ENCODE results near the gene LDAH. TPM values are rescaled to one million over a fixed set of nuclear protein-coding genes. Genes with fewer than 3 reads are reported as not detected.

LDAH gene
- polyA plus RNA-seq (2011; rRNA removed): 25.5 and 31.4 TPM in 2 replicates
- polyA minus RNA-seq (2011; rRNA and poly(A)+ RNA removed): 27.7 and 37.1 TPM in 2 replicates

- DNase-seq (ENCODE audit: low read depth, low spot score): peak; percentile 76
- no peak for TF ChIP-seq CTCF (IDR thresholded peaks at IDR 0.05; ENCODE audit: low read depth, low read length)
- H3K4me3 ChIP-seq (ENCODE audit: low read depth, low read length): peak within 1 kb of the TSS; percentile 96
- H3K27ac ChIP-seq (ENCODE audit: low read depth, low read length): peak within 1 kb of the TSS; percentile 97
- no peaks in the 10 kb centered on the region; the same call in 1 of the 2 replicates for H3K9me3 ChIP-seq (ENCODE audit: control insufficient read depth, insufficient read depth, low read length)
- H3K27me3 ChIP-seq (ENCODE audit: control insufficient read depth, insufficient read depth, low read length): no peaks in the 10 kb centered on the region
- CTCF ChIA-PET: interaction anchor here (0.9 to 2.7 kb wide), 6 partner anchors 41 to 172 kb away, joined by 3 to 12 read pairs (median 5); partner anchors contain the start of gene HS1BP3
- POLR2A ChIA-PET: interaction anchor here (1.0 kb wide), 1 partner anchor 148 kb away, joined by 6 read pairs; no protein-coding TSS in a partner anchor
Measured at GRCh38 chr2:20822535-20823490, at the start of gene LDAH. Gene LDAH, minus strand, starts transcription at chr2:20823101. Its CDS starts 21,638 bp downstream, at chr2:20801463.

- POLR2A ChIA-PET: no interaction called here
- TF ChIP-seq CTCF (IDR thresholded peaks at IDR 0.05; ENCODE audit: low read depth, low read length): no peak
- CTCF ChIA-PET: interaction anchor here (0.6 kb wide), 1 partner anchor 186 kb away, joined by 3 read pairs; no protein-coding TSS in a partner anchor
- H3K27ac ChIP-seq (ENCODE audit: low read depth, low read length): no peak overlapping the region
- no peak overlapping the region for H3K4me3 ChIP-seq (ENCODE audit: low read depth, low read length)
- DNase-seq (ENCODE audit: low read depth, low spot score): no peak
- no peaks in the 10 kb centered on the region for H3K27me3 ChIP-seq (ENCODE audit: control insufficient read depth, insufficient read depth, low read length)
- H3K9me3 ChIP-seq (ENCODE audit: control insufficient read depth, insufficient read depth, low read length): no peaks in the 10 kb centered on the region
Measured at GRCh38 chr2:20868377-20868776, 45.5 kb upstream of the LDAH start.

GRCh38 chr2:20862850-20863249 lies 39.9 kb upstream of the LDAH start:
- Histone ChIP-seq H3K4me3 (ENCODE audit: low read depth, low read length) (no peak overlapping the region), H3K9me3 (ENCODE audit: control insufficient read depth, insufficient read depth, low read length) (no peaks in the 10 kb centered on the region), H3K27ac (ENCODE audit: low read depth, low read length) (no peak overlapping the region), H3K27me3 (ENCODE audit: control insufficient read depth, insufficient read depth, low read length) (no peaks in the 10 kb centered on the region)
- ChIA-PET POLR2A (no interaction called here), CTCF (interaction anchor here (1.8 kb wide), 1 partner anchor 201 kb away, joined by 5 read pairs; no protein-coding TSS in a partner anchor)
- DNase-seq (ENCODE audit: low read depth, low spot score): no peak
- TF ChIP-seq CTCF (IDR thresholded peaks at IDR 0.05; ENCODE audit: low read depth, low read length): no peak

GRCh38 chr2:20855456-20855855 lies 32.6 kb upstream of the LDAH start:
- ChIA-PET POLR2A (no interaction called here), CTCF (no interaction called here)
- DNase-seq (ENCODE audit: low read depth, low spot score): no peak
- H3K27me3 ChIP-seq (ENCODE audit: control insufficient read depth, insufficient read depth, low read length): no peaks in the 10 kb centered on the region
- no peak for TF ChIP-seq CTCF (IDR thresholded peaks at IDR 0.05; ENCODE audit: low read depth, low read length)
- no peak overlapping the region for H3K27ac ChIP-seq (ENCODE audit: low read depth, low read length)
- H3K4me3 ChIP-seq (ENCODE audit: low read depth, low read length): no peak overlapping the region
- H3K9me3 ChIP-seq (ENCODE audit: control insufficient read depth, insufficient read depth, low read length): no peaks in the 10 kb centered on the region

- Histone ChIP-seq H3K27me3 (ENCODE audit: control insufficient read depth, insufficient read depth, low read length) (no peaks in the 10 kb centered on the region), H3K27ac (ENCODE audit: low read depth, low read length) (no peak overlapping the region), H3K9me3 (ENCODE audit: control insufficient read depth, insufficient read depth, low read length) (no peaks in the 10 kb centered on the region), H3K4me3 (ENCODE audit: low read depth, low read length) (no peak overlapping the region)
- ChIA-PET CTCF (no interaction called here), POLR2A (no interaction called here)
- TF ChIP-seq CTCF (IDR thresholded peaks at IDR 0.05; ENCODE audit: low read depth, low read length): no peak
- no peak for DNase-seq (ENCODE audit: low read depth, low spot score)
Measured at GRCh38 chr2:20852670-20853069, 29.8 kb upstream of the LDAH start.
